Esophagus muscularis mucosa (tissue), 4 donors: ENCODE results near the gene USP10. TPM values are rescaled to one million over a fixed set of nuclear protein-coding genes. Genes with fewer than 3 reads are reported as not detected.

Experiments
- DNase-seq: peaks from one replicate; pipeline ENCODE4 v3.0.0-alpha.2; 2017; ENCODE audit errors: extremely low spot score
- H3K27ac ChIP-seq, 4 donors: fragments of 200-600 bp; sonication (generic); replicated peaks in 1 of 4; 1 replicate in 3 of 4; 2 replicates in 1 of 4; pipeline ENCODE4 v1.5.1; 2016 to 2019; ENCODE audit warnings: mild to moderate bottlenecking in 1 of 4
- H3K27me3 ChIP-seq, 4 donors: fragments of 200-600 bp; sonication (generic); one replicate each; pipeline versions ENCODE4 v1.5.1 to v1.6.0; 2016 to 2019
- H3K36me3 ChIP-seq, 4 donors: fragments of 200-600 bp; sonication (generic); one replicate each; pipeline ENCODE4 v1.5.1; 2016 to 2019
- H3K4me1 ChIP-seq, 4 donors: fragments of 200-600 bp; sonication (generic); one replicate each; pipeline ENCODE4 v1.5.1; 2016 to 2019
- H3K4me3 ChIP-seq, 4 donors: fragments of 200-600 bp; sonication (generic); 1 replicate in 2 of 4; 2 replicates in 2 of 4; pipeline ENCODE4 v1.5.1; 2016 to 2019; ENCODE audit warnings: mild to moderate bottlenecking in 4 of 4, moderate library complexity in 1 of 4
- H3K9me3 ChIP-seq, 4 donors: fragments of 200-600 bp; sonication (generic); 1 replicate in 3 of 4; 2 replicates in 1 of 4; pipeline ENCODE4 v1.5.1; 2016 to 2019
- CTCF ChIP-seq, 3 experiments: fragments of 200-600 bp in 2 of 3; fragments of 450-650 bp in 1 of 3; sonication (generic) in 2 of 3; IDR thresholded peaks; one replicate each; pipeline ENCODE4 v1.5.1; 2017 to 2019; ENCODE audit warnings: antibody characterized with exemption in 3 of 3, mild to moderate bottlenecking in 2 of 3, moderate library complexity in 1 of 3
- EP300 ChIP-seq: sonication (generic); formaldehyde crosslinking; IDR thresholded peaks from one replicate; pipeline ENCODE4 v1.6.1; 2017; ENCODE audit warnings: antibody characterized with exemption
- POLR2A ChIP-seq: fragments of 450-650 bp; IDR thresholded peaks from one replicate; pipeline ENCODE4 v1.6.1; 2017; ENCODE audit warnings: antibody characterized with exemption, moderate library complexity, mild to moderate bottlenecking, low read depth
- POLR2AphosphoS5 ChIP-seq, 2 donors: sonication (generic); formaldehyde crosslinking; IDR thresholded peaks; one replicate each; pipeline ENCODE4 v1.6.1; 2017; ENCODE audit warnings: antibody characterized with exemption in 2 of 2
- WGBS: methylation state at CpG from one replicate; pipeline ENCODE4 v1.1.5; 2018; 5-methylcytosine and 5-hydroxymethylcytosine counted together
- intact Hi-C: fragments of 100-400 bp; cut with DNase I; formaldehyde crosslinking; loops from one replicate; pipeline ENCODE4 v1.15.1; 2023
- total RNA-seq, 4 donors: library from RNA; depleted of rRNA; stranded (reverse); fragments of >200 nt; gene quantifications; one replicate each; pipeline versions ENCODE4 v1.1.0 to v1.2.1, GENCODE V29; 2016

The USP10 gene
- total RNA-seq, 4 donors from 2014 or later, result 45.3 to 71.2 (median 59.3) TPM

- no peak for TF ChIP-seq EP300
- TF ChIP-seq POLR2AphosphoS5 (IDR thresholded peaks at IDR 0.05), result no peak
- no peak for TF ChIP-seq POLR2A
- TF ChIP-seq CTCF (IDR thresholded peaks at IDR 0.05), result no peak
- Histone ChIP-seq H3K27me3 (peaks cover 0 to 10% (median 0%) of the 10 kb centered on the region in 4 donors), H3K36me3 (peaks cover 0 to 5% (median 0%) of the 10 kb centered on the region in 4 donors), H3K4me1 (peaks cover 19 to 59% (median 50%) of the 10 kb centered on the region in 4 donors), H3K4me3 (peak overlapping the region; percentile 70 to 95 (median 76)), H3K27ac (peak overlapping the region; percentile 94 to 97 (median 96)), H3K9me3 (no peaks in the 10 kb centered on the region)
- intact Hi-C loops, result no loop called here
- no peak for DNase-seq
- 67% methylated on average over 5 of the region's 9 CpGs for WGBS
These were observed 121.4 kb downstream of the USP10 start for GRCh38 chr16:84821179-84821578.

GRCh38 chr16:84821728-84822689 lies 122.2 kb downstream of the USP10 start:
- no peaks in the 10 kb centered on the region for H3K9me3 ChIP-seq
- peaks cover 0 to 5% (median 0%) of the 10 kb centered on the region in 4 donors for H3K36me3 ChIP-seq
- H3K4me1 ChIP-seq, result peaks cover 19 to 67% (median 58%) of the 10 kb centered on the region in 4 donors
- H3K27ac ChIP-seq, result peak overlapping the region; percentile 94 to 97 (median 96)
- DNase-seq, result no peak
- WGBS, result 37% methylated on average over 12 of the region's 13 CpGs
- H3K4me3 ChIP-seq, result peak overlapping the region; percentile 70 to 95 (median 76)
- H3K27me3 ChIP-seq, result peaks cover 0 to 10% (median 0%) of the 10 kb centered on the region in 4 donors
- intact Hi-C loops, result no loop called here
- TF ChIP-seq POLR2A, result no peak
- TF ChIP-seq POLR2AphosphoS5 (IDR thresholded peaks at IDR 0.05), result peak in 1 of 2 donors; percentile 62

GRCh38 chr16:84822990-84823389 lies 123.2 kb downstream of the USP10 start:
- H3K27me3 ChIP-seq, result peaks cover 0 to 10% (median 0%) of the 10 kb centered on the region in 4 donors
- H3K9me3 ChIP-seq, result no peaks in the 10 kb centered on the region
- H3K4me3 ChIP-seq, result peak overlapping the region; percentile 70 to 95 (median 76)
- TF ChIP-seq POLR2A (no peak), EP300 (no peak), CTCF (IDR thresholded peaks at IDR 0.05) (no peak), POLR2AphosphoS5 (IDR thresholded peaks at IDR 0.05) (no peak)
- WGBS, result 88% methylated on average over 6 of the region's 6 CpGs
- peaks cover 0 to 5% (median 0%) of the 10 kb centered on the region in 4 donors for H3K36me3 ChIP-seq
- H3K27ac ChIP-seq, result peak overlapping the region; percentile 94 to 97 (median 96)
- H3K4me1 ChIP-seq, result peaks cover 19 to 77% (median 68%) of the 10 kb centered on the region in 4 donors
- DNase-seq, result no peak
- intact Hi-C loops, result no loop called here

GRCh38 chr16:84823484-84823883 lies 123.7 kb downstream of the USP10 start:
- Histone ChIP-seq H3K36me3 (peaks cover 0 to 5% (median 0%) of the 10 kb centered on the region in 4 donors), H3K27me3 (peaks cover 0 to 10% (median 0%) of the 10 kb centered on the region in 4 donors), H3K27ac (peak overlapping the region; percentile 94 to 97 (median 96)), H3K9me3 (no peaks in the 10 kb centered on the region), H3K4me3 (peak overlapping the region; percentile 70 to 95 (median 76)), H3K4me1 (peaks cover 19 to 82% (median 73%) of the 10 kb centered on the region in 4 donors)
- no peak for DNase-seq
- TF ChIP-seq CTCF (IDR thresholded peaks at IDR 0.05) (no peak), POLR2AphosphoS5 (IDR thresholded peaks at IDR 0.05) (peak in 1 of 2 donors; percentile 56)
- WGBS, result 58% methylated on average over 8 of the region's 8 CpGs
- intact Hi-C loops, result no loop called here

GRCh38 chr16:84823926-84824325 lies 124.1 kb downstream of the USP10 start:
- no peak for TF ChIP-seq POLR2AphosphoS5 (IDR thresholded peaks at IDR 0.05)
- no peak for TF ChIP-seq CTCF (IDR thresholded peaks at IDR 0.05)
- no peak for TF ChIP-seq EP300
- no peak for TF ChIP-seq POLR2A
- H3K9me3 ChIP-seq, result no peaks in the 10 kb centered on the region
- H3K27ac ChIP-seq, result peak overlapping the region; percentile 94 to 97 (median 96)
- peaks cover 0 to 10% (median 0%) of the 10 kb centered on the region in 4 donors for H3K27me3 ChIP-seq
- peaks cover 0 to 5% (median 0%) of the 10 kb centered on the region in 4 donors for H3K36me3 ChIP-seq
- intact Hi-C loops, result no loop called here
- DNase-seq, result no peak
- 69% methylated on average over 5 of the region's 5 CpGs for WGBS
- H3K4me3 ChIP-seq, result peak overlapping the region; percentile 70 to 95 (median 76)
- peaks cover 21 to 87% (median 77%) of the 10 kb centered on the region in 4 donors for H3K4me1 ChIP-seq
